Subcutaneous abdominal adipose tissue (tissue), 5 donors: ENCODE measurements around the gene HBEGF.
A peak's percentile ranks its signal among the peaks of the same experiment; 100 is the strongest.
"Not testable (repeated sequence)": the region's sequence is repeated elsewhere in the genome, so short reads cannot be mapped to it uniquely, and the experiment has no call there.

Experiments
- H3K27ac ChIP-seq: one replicate; pipeline ENCODE4 v1.7.0; 2013; ENCODE audit warnings: low read depth, mild to moderate bottlenecking, inconsistent platforms, low read length, moderate library complexity
- H3K27me3 ChIP-seq, 5 donors: one replicate each; pipeline ENCODE4 v1.7.0; 2013; ENCODE audit warnings: low read length in 5 of 5, inconsistent platforms in 1 of 5; ENCODE audit not compliant: control insufficient read depth in 5 of 5, insufficient read depth in 4 of 5
- H3K36me3 ChIP-seq, 5 donors: one replicate each; pipeline ENCODE4 v1.7.0; 2013; ENCODE audit warnings: low read length in 5 of 5; ENCODE audit not compliant: control insufficient read depth in 5 of 5, insufficient read depth in 5 of 5
- H3K4me1 ChIP-seq, 5 donors: one replicate each; pipeline ENCODE4 v1.7.0; 2013; ENCODE audit warnings: low read length in 5 of 5, mild to moderate bottlenecking in 3 of 5, moderate library complexity in 1 of 5; ENCODE audit not compliant: control insufficient read depth in 5 of 5, insufficient read depth in 5 of 5
- H3K4me3 ChIP-seq, 5 donors: one replicate each; pipeline ENCODE4 v1.7.0; 2013; ENCODE audit warnings: low read length in 5 of 5, low read depth in 1 of 5
- H3K9ac ChIP-seq, 5 donors: one replicate each; pipeline ENCODE4 v1.7.0; 2013; ENCODE audit warnings: low read length in 5 of 5, mild to moderate bottlenecking in 4 of 5, moderate library complexity in 3 of 5
- H3K9me3 ChIP-seq, 5 donors: one replicate each; pipeline ENCODE4 v1.7.0; 2013; ENCODE audit warnings: low read length in 5 of 5; ENCODE audit not compliant: control insufficient read depth in 5 of 5
- donor health status: healthy.
- donor health status: healthy.
- donor health status: healthy.
- donor health status: healthy.
- donor health status: healthy.

Gene HBEGF

GRCh38 chr5:140348104-140348503 is 1.7 kb upstream of the HBEGF start:
- Histone ChIP-seq H3K27ac (no peak overlapping the region), H3K36me3 (peaks cover 0 to 4% (median 0%) of the 10 kb centered on the region in 5 donors), H3K9me3 (no peaks in the 10 kb centered on the region), H3K27me3 (no peaks in the 10 kb centered on the region), H3K4me1 (peaks cover 5 to 47% (median 40%) of the 10 kb centered on the region in 5 donors), H3K9ac (no peak overlapping the region), H3K4me3 (no peak overlapping the region)

GRCh38 chr5:140347360-140347759 is 957 bp upstream of the HBEGF start:
- Histone ChIP-seq H3K27ac (peak overlapping the region; percentile 74), H3K4me3 (peak overlapping the region in 2 of 5 donors; percentile 67 to 70)

GRCh38 chr5:140345919-140346347 is 470 bp downstream of the HBEGF start:
- H3K9ac ChIP-seq: peak overlapping the region; percentile 52 to 84 (median 73)
- H3K27me3 ChIP-seq: no peaks in the 10 kb centered on the region
- H3K9me3 ChIP-seq: no peaks in the 10 kb centered on the region
- H3K27ac ChIP-seq: peak overlapping the region; percentile 74
- peaks cover 0 to 16% (median 9%) of the 10 kb centered on the region in 5 donors for H3K36me3 ChIP-seq
- peaks cover 11 to 65% (median 62%) of the 10 kb centered on the region in 5 donors for H3K4me1 ChIP-seq
- peak overlapping the region; percentile 70 to 87 (median 80) for H3K4me3 ChIP-seq

More at GRCh38 chr5:140347360-140347759, 957 bp upstream of the HBEGF start:
- peak overlapping the region in 4 of 5 donors; percentile 5 to 60 (median 36) for H3K9ac ChIP-seq
- H3K36me3 ChIP-seq: peaks cover 0 to 4% (median 0%) of the 10 kb centered on the region in 5 donors
- H3K27me3 ChIP-seq: no peaks in the 10 kb centered on the region
- peaks cover 6 to 52% (median 47%) of the 10 kb centered on the region in 5 donors for H3K4me1 ChIP-seq
- no peaks in the 10 kb centered on the region for H3K9me3 ChIP-seq

- Histone ChIP-seq H3K27ac (peak overlapping the region; percentile 74), H3K9ac (peak overlapping the region in 3 of 5 donors; percentile 26 to 84 (median 78)), H3K27me3 (no peaks in the 10 kb centered on the region), H3K9me3 (no peaks in the 10 kb centered on the region), H3K36me3 (peaks cover 0 to 22% (median 10%) of the 10 kb centered on the region in 5 donors), H3K4me3 (peak overlapping the region; percentile 70 to 87 (median 80)), H3K4me1 (peaks cover 11 to 73% (median 65%) of the 10 kb centered on the region in 5 donors)
Observed at GRCh38 chr5:140344683-140345423, 1.6 kb downstream of the HBEGF start.

DNA sequence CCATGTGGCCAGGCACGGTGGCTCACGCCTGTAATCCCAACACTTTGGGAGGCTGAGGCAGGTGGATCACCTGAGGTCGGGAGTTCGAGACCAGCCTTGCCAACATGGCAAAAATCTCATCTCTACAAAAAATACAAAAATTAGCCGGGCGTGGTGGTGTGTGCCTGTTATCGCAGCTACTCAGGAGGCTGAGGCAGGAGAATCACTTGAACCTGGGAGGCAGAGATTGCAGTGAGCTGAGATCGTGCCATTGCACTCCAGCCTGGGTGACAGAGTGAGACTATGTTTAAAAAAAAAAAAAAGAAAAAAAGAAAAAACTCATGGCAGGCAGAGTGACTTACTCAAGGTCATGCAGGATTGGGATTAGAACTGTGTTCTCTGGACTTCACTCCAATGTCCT is 2.6 kb downstream of the HBEGF start:
- peak overlapping the region; percentile 78 for H3K27ac ChIP-seq
- H3K9me3 ChIP-seq, H3K27me3 ChIP-seq: not testable (repeated sequence)
- H3K4me1 ChIP-seq: peaks cover 11 to 78% (median 67%) of the 10 kb centered on the region in 5 donors
- H3K4me3 ChIP-seq: peak overlapping the region in 4 of 5 donors; percentile 37 to 87 (median 74)
- peaks cover 0 to 29% (median 14%) of the 10 kb centered on the region in 5 donors for H3K36me3 ChIP-seq
- H3K9ac ChIP-seq: peak overlapping the region in 1 of 5 donors; percentile 68

GRCh38 chr5:140342896-140343295 is 3.5 kb downstream of the HBEGF start:
- Histone ChIP-seq H3K9ac (peak overlapping the region in 1 of 5 donors; percentile 33), H3K27ac (peak overlapping the region; percentile 78), H3K9me3 (no peaks in the 10 kb centered on the region), H3K27me3 (no peaks in the 10 kb centered on the region), H3K4me1 (peaks cover 11 to 75% (median 67%) of the 10 kb centered on the region in 5 donors), H3K4me3 (peak overlapping the region in 2 of 5 donors; percentile 33 to 87), H3K36me3 (peaks cover 0 to 36% (median 17%) of the 10 kb centered on the region in 5 donors)

- H3K9ac ChIP-seq: peak overlapping the region in 1 of 5 donors; percentile 19
- peaks cover 0 to 43% (median 20%) of the 10 kb centered on the region in 5 donors for H3K36me3 ChIP-seq
- H3K27ac ChIP-seq: peak overlapping the region; percentile 78
- H3K9me3 ChIP-seq: no peaks in the 10 kb centered on the region
- peaks cover 11 to 76% (median 61%) of the 10 kb centered on the region in 5 donors for H3K4me1 ChIP-seq
- H3K27me3 ChIP-seq: no peaks in the 10 kb centered on the region
- peak overlapping the region in 4 of 5 donors; percentile 10 to 87 (median 37) for H3K4me3 ChIP-seq
Observed at GRCh38 chr5:140342287-140342686, 4.1 kb downstream of the HBEGF start.

DNA sequence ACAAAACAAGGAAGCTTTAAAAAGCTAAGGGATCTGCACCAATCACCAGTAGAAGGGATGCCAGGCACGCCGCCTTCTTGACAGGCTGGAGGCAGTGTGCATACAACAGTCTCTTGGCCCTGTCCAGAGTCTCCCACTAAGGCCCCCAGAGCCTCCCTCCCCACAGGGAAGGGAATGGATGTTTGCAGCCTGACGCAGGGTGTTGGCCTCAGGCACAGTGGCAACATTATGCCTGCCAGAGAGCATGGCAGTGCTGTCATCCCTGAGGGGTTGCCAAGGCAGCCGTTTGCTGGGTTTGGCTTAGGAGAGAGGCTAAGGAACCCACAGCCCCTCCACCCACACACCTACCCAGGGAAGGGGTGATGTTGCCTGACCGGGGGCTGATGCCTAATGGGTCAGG is 4.8 kb downstream of the HBEGF start:
- H3K4me1 ChIP-seq: peaks cover 11 to 72% (median 58%) of the 10 kb centered on the region in 5 donors
- H3K9me3 ChIP-seq: no peaks in the 10 kb centered on the region
- H3K9ac ChIP-seq: peak overlapping the region in 2 of 5 donors; percentile 18 to 19
- H3K27ac ChIP-seq: peak overlapping the region; percentile 63
- peak overlapping the region in 4 of 5 donors; percentile 10 to 46 (median 37) for H3K4me3 ChIP-seq
- H3K36me3 ChIP-seq: peaks cover 0 to 47% (median 23%) of the 10 kb centered on the region in 5 donors
- H3K27me3 ChIP-seq: no peaks in the 10 kb centered on the region

DNA sequence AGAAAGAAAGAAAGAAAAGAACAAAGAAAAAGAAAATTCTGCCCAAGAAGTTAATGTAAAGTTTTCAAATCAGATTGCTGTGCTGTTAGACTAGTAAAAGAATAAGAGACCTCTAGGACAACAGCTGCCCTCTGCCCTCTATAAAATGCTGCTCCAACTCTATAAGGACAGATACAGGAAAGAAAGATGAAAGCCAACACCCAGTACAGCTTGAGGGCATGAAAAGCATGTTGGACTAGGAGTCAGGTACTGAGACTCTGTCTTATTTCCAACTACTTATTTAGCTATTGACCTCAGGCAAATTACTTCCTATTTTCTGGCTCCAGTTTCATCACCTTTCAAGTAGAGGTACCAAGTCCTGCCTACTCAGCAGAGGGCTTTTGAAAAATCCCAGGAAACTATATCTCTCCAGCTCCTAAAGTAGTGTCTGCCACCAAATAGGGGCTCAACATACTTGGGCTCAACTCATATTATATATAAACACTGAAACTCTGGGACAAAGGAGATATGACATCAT is 5.7 kb downstream of the HBEGF start:
- Histone ChIP-seq H3K27me3 (no peaks in the 10 kb centered on the region), H3K27ac (no peak overlapping the region), H3K4me3 (peak overlapping the region in 1 of 5 donors; percentile 46), H3K9me3 (no peaks in the 10 kb centered on the region), H3K4me1 (peaks cover 11 to 77% (median 59%) of the 10 kb centered on the region in 5 donors), H3K9ac (no peak overlapping the region), H3K36me3 (peaks cover 0 to 56% (median 27%) of the 10 kb centered on the region in 5 donors)

DNA sequence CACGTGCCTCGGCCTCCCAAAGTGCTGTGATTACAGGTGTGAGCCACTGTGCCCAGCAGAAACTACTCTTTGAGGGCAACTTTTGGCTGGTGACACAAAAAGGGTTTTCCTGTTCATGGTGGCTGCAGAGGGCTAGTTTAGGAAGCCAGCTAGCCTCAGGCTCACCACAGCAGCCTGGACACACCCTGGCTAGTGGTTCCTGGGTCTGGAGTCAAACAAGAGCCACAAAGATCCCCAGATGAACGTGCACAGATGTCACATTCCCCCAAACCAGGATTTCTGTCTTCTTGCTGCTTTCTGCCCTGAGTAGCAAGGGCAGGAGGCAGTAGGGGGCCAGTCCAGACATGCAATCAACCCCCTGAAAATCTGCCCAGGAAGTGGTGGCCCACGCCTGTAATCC is 6.8 kb downstream of the HBEGF start:
- no peak overlapping the region for H3K4me3 ChIP-seq
- H3K27me3 ChIP-seq: no peaks in the 10 kb centered on the region
- no peaks in the 10 kb centered on the region for H3K9me3 ChIP-seq
- H3K4me1 ChIP-seq: peaks cover 11 to 68% (median 48%) of the 10 kb centered on the region in 5 donors
- peaks cover 0 to 64% (median 35%) of the 10 kb centered on the region in 5 donors for H3K36me3 ChIP-seq
- no peak overlapping the region for H3K9ac ChIP-seq
- H3K27ac ChIP-seq: no peak overlapping the region
